ENCODE results near the gene SPATA21. TPM values are rescaled to one million over a fixed set of nuclear protein-coding genes. Genes with fewer than 3 reads are reported as not detected.
A peak's percentile ranks its signal among the peaks of the same experiment; 100 is the strongest.

SPATA21 gene
- total RNA-seq, 1 donor: 0.10 TPM

DNA sequence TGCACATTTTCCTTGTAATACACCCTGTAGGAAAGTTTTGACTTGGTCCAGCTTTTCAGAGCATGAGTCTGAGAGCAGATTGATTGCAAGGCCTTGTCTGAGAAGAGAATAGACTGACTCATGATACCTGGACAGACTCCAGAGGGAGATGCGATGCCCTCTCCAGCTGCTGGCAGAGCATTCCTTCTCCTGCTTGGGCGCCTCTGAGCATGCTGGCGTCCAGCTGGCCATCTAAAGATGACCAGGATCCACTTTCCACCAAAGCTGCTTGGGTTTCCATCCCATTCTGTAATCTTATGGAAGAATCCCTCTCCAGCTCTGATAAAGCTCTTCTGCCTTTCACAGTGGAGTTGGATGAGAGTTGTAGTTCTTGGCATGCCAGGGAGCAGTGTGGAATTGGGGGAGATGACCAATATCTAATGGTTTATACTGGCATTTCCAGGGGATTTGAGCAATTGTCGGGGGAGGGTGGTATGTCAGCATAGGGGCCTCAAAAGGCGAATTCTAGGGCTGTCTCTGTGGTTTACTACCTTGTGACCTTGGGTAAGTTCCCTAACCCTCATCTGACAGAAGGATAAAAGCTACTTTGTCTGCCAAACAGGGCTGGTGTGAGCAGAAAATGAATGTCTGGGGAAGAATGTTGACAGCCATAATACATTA is 50.6 kb downstream of the SPATA21 start:
- H3K4me3 ChIP-seq (ENCODE audit: low read length): no peak overlapping the region
- H3K4me1 ChIP-seq (ENCODE audit: insufficient read depth, low read length): peaks cover 61% of the 10 kb centered on the region
- no peaks in the 10 kb centered on the region for H3K27me3 ChIP-seq (ENCODE audit: insufficient read depth, low read length)
- H3K9me3 ChIP-seq (ENCODE audit: low read depth, low read length): no peaks in the 10 kb centered on the region

DNA sequence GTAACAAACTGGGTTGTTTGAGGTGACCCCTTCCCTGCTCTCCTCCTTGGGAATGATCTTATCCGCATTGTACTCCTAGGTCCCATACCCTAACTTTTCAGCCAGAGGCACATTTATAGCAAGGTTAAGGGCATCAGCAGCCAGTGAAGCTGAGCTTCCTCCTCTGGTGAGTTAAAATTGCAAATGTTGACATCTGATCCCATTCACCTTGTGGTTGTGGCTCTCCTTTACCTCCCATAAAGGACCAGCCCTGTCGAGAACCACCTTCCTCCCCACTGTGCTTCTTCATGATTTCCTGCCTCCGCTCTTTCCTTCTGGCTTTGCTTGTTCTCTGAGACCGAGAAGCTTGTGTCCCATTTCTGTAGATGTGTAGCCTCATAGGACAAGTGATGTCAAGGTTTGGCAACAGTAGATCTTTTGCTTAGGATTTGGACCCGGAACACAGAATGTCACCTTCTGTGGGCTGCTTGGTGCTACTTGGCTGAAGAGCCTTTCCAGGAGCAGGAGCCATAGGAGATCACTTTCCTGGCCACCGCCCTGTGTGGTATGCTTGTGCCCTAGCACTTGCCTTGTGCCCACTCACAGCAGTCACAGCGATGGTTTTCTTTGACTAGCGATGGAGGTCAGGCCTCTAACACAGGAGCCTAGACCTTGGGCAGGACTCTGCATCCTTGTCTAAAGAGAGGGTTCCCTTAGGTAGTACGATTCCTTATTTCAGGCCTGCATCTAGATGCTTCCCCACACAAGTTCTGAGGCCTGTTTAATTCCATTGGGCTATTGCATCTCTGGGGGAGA is 51.4 kb downstream of the SPATA21 start:
- H3K27me3 ChIP-seq (ENCODE audit: insufficient read depth, low read length): no peaks in the 10 kb centered on the region
- H3K4me1 ChIP-seq (ENCODE audit: insufficient read depth, low read length): peaks cover 53% of the 10 kb centered on the region
- H3K9me3 ChIP-seq (ENCODE audit: low read depth, low read length): no peaks in the 10 kb centered on the region
- H3K4me3 ChIP-seq (ENCODE audit: low read length): no peak overlapping the region

DNA sequence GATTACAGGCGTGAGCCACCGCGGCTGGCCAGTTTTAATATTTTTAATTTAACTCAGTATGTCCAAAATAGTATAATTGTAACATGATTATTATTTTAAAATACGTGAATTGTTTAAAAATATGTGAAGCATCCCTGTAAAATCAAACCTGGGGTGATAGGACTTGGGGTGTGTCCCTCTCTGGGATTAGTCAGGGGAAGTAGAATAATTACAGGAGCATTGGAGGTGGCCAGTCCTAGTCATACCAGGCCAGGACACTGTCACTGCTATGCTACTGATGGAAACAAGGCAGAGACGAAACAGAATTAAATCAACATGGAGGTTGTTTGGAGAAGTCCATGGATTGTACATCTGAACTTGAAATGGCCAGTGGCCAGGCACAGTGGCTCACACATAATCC is 53.3 kb downstream of the SPATA21 start:
- Histone ChIP-seq H3K4me3 (ENCODE audit: low read length) (no peak overlapping the region), H3K27me3 (ENCODE audit: insufficient read depth, low read length) (no peaks in the 10 kb centered on the region), H3K4me1 (ENCODE audit: insufficient read depth, low read length) (peaks cover 43% of the 10 kb centered on the region), H3K9me3 (ENCODE audit: low read depth, low read length) (no peaks in the 10 kb centered on the region)

DNA sequence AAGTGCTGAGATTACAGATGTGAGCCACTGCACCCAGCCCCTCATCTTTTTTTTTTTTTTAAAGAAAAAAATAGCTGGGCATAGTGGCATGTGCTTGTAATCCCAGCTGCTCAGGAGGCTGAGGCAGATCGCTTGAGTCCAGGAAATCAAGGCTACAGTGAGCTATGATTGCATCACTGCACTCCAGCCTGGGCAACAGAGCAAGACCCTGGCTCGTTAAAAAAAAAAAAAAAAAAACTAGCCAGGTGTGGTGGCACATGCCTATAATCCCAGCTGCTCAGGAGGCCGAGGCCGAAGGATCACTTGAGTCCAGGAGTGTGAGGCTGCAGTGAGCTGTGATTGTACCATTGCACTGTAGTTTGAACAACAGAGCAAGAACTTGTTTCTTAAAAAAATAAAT is 56.4 kb downstream of the SPATA21 start:
- peaks cover 28% of the 10 kb centered on the region for H3K4me1 ChIP-seq (ENCODE audit: insufficient read depth, low read length)
- no peak overlapping the region for H3K4me3 ChIP-seq (ENCODE audit: low read length)
- no peaks in the 10 kb centered on the region for H3K27me3 ChIP-seq (ENCODE audit: insufficient read depth, low read length)
- no peaks in the 10 kb centered on the region for H3K9me3 ChIP-seq (ENCODE audit: low read depth, low read length)

DNA sequence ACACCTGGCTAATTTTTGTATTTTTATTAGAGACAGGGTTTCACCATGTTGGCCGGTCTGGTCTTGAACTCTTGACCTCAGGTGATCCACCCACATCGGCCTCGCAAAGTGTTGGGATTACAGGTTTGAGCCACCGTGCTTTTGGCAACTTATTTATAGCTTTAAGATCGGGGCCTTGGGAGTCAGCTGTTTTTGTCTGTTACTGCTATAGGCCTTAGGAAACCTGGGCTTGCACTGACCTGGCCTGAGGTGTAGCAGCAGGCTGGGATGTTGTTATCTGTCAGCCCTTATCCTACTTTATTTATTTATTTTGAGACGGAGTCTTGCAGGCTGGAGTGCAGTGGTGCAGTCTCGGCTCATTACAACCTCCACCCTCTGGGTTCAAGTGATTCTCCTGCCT is 58.8 kb downstream of the SPATA21 start:
- Histone ChIP-seq H3K9me3 (ENCODE audit: low read depth, low read length) (no peaks in the 10 kb centered on the region), H3K27me3 (ENCODE audit: insufficient read depth, low read length) (no peaks in the 10 kb centered on the region), H3K4me1 (ENCODE audit: insufficient read depth, low read length) (peaks cover 32% of the 10 kb centered on the region)

DNA sequence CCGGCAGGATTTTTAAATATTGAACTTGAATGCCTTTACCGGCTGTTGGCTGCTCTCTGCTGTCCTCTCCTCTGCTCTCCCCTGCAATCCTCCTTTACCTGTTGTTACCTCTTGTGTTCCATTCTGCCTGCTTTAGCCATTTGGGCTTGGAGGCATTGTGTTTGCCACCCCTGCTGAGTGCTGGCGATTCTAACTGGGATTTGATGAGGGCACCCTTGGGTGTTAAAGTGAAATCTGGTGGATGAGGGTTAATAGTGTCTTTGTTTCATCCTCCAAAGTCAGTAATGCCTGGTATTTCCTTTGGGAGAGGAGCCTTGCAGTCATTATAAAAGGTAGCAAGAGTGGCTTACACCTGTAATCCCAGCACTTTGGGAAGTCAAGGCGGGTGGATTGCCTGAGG is 60.3 kb downstream of the SPATA21 start:
- peaks cover 42% of the 10 kb centered on the region for H3K4me1 ChIP-seq (ENCODE audit: insufficient read depth, low read length)
- no peaks in the 10 kb centered on the region for H3K27me3 ChIP-seq (ENCODE audit: insufficient read depth, low read length)
- H3K9me3 ChIP-seq (ENCODE audit: low read depth, low read length): no peaks in the 10 kb centered on the region

More for the DNA sequence above, 58.8 kb downstream of the SPATA21 start:
- no peak overlapping the region for H3K4me3 ChIP-seq (ENCODE audit: low read length)

DNA sequence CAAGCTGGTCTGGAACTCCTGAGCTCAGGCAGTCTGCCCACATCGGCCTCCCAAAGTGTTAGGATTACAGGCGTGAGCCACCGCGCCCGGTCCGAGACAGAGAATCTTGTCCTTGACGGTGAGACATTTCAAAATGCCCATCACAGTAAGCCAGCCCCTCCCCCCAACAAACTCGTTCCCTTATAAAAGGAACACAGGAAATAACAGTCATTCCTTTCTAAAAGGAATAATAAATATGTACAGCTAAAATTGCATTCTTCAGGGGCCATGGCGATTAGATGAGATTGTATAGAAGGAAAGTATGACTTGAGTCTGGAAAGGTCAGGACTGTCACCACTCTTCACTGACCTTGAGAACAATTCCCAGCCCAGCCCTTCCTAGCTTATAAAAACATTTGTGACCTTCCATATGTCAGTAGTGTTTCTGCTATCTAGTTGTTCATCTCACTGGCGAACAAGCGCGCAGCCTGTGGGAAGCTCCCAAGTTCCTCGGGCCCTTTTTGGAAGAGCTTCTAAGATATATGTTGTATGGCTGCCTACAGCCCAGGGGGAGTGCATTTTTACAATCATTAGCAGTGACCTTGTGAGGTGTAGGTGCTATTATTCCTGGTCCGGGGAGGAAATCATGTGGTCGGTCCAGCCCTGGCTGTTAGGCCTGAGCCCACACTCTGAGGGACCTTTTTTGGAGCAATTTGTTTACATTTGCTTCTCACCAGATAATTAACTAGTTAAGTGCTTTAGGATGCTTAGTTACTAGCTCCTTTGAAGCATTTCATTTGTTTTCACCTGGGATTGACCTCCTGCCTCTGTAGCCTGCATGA is 61.5 kb downstream of the SPATA21 start:
- peaks cover 54% of the 10 kb centered on the region for H3K4me1 ChIP-seq (ENCODE audit: insufficient read depth, low read length)
- no peaks in the 10 kb centered on the region for H3K9me3 ChIP-seq (ENCODE audit: low read depth, low read length)
- H3K4me3 ChIP-seq (ENCODE audit: low read length): no peak overlapping the region
- H3K27me3 ChIP-seq (ENCODE audit: insufficient read depth, low read length): no peaks in the 10 kb centered on the region

More for the DNA sequence above, 60.3 kb downstream of the SPATA21 start:
- H3K4me3 ChIP-seq (ENCODE audit: low read length): no peak overlapping the region

DNA sequence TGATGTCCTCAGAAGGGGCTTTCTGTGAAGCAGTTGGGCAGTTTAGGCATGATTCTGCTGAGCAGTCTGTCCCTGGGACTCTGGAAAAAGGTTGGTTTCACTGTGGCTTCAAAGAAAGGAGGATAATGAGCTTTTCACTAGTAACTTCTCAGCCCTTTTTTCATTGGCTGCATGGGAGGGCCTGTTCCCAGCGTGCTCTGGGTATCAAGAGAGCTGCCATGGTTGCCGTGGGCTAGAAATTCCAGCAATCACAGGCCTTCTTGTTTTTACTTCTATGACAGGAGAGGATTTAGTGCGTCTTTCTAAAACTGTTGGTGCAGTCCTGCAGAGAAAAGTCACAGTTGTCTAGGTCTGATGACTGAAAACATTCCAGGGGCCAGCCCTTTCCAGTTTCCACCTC is 63.0 kb downstream of the SPATA21 start:
- Histone ChIP-seq H3K4me1 (ENCODE audit: insufficient read depth, low read length) (peaks cover 68% of the 10 kb centered on the region), H3K4me3 (ENCODE audit: low read length) (no peak overlapping the region), H3K27me3 (ENCODE audit: insufficient read depth, low read length) (no peaks in the 10 kb centered on the region), H3K9me3 (ENCODE audit: low read depth, low read length) (no peaks in the 10 kb centered on the region)

DNA sequence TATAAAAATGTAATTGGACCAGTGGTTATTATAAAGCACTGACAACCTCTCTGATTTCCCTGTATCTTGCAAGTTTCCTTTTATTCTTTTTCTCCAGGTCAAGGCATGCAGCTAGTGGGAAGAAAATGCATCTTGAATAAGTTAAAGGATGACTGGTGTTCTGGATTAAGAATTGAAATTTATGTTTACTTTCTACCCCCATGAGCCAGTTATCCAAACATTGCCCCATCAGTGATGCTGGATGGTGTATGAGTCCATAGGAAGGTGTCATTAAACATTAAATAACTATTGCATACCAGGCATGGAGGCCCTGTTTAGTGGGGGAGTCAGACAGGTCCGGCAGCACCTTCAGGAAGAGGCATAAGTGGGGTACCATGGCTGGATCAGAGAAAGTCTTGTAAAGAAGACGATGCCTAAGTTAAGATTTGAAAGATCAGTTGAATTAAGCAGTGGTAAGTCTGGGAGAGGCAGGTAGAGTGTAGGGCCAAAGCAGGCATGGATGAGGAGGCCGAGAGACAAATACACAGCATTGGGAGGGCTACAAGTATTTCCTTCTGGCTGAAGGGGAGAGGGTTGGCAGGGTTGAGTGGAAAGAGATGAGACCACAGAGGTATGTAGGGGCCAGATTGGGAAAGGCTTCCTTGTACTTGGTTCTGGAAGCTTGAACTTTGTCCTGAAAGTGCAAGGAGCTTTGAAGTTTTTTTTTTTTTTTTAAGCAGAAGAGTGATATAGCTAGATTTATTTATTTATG is 64.5 kb downstream of the SPATA21 start:
- Histone ChIP-seq H3K4me1 (ENCODE audit: insufficient read depth, low read length) (peaks cover 84% of the 10 kb centered on the region), H3K9me3 (ENCODE audit: low read depth, low read length) (no peaks in the 10 kb centered on the region), H3K4me3 (ENCODE audit: low read length) (no peak overlapping the region), H3K27me3 (ENCODE audit: insufficient read depth, low read length) (no peaks in the 10 kb centered on the region)

DNA sequence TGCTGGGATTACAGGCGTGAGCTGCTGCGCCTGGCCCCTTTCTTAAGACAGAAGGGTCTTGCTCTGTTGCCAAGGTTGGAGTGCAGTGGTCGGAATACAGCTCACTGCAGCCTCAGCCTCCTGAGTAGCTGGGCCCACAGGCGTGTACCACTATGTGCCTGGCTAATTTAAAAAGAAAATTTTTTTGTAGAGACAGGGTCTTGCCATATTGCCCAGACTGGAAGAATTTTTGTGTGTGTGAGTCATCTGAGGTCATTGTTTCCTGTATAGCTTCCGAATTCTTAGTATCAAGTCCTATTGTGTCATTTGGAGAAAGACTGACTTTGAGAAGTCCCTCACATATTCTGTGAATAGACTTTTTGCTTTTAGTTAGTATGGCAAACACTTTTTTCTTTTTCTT is 65.5 kb downstream of the SPATA21 start:
- Histone ChIP-seq H3K9me3 (ENCODE audit: low read depth, low read length) (no peaks in the 10 kb centered on the region), H3K4me3 (ENCODE audit: low read length) (no peak overlapping the region), H3K27me3 (ENCODE audit: insufficient read depth, low read length) (no peaks in the 10 kb centered on the region), H3K4me1 (ENCODE audit: insufficient read depth, low read length) (peaks cover 80% of the 10 kb centered on the region)

DNA sequence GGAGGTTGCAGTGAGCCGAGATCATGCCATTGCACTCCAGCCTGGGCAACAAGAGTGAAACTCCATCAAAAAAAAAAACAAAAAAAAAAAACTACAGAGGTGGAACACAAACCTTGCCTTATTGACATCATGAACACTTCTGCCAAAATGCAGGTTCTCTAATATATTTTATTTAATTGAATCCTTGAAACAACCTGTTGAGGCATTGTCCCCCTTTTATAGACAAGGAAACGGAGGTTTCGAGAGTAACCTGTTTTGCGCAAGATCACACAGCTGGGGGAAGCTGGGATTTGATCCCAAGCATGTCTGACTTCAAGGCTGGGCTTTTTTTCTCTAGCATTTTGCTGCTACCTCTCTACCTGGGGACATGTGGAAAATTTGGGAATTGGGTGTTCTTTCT is 67.4 kb downstream of the SPATA21 start:
- H3K4me1 ChIP-seq (ENCODE audit: insufficient read depth, low read length): peaks cover 82% of the 10 kb centered on the region
- H3K4me3 ChIP-seq (ENCODE audit: low read length): no peak overlapping the region

DNA sequence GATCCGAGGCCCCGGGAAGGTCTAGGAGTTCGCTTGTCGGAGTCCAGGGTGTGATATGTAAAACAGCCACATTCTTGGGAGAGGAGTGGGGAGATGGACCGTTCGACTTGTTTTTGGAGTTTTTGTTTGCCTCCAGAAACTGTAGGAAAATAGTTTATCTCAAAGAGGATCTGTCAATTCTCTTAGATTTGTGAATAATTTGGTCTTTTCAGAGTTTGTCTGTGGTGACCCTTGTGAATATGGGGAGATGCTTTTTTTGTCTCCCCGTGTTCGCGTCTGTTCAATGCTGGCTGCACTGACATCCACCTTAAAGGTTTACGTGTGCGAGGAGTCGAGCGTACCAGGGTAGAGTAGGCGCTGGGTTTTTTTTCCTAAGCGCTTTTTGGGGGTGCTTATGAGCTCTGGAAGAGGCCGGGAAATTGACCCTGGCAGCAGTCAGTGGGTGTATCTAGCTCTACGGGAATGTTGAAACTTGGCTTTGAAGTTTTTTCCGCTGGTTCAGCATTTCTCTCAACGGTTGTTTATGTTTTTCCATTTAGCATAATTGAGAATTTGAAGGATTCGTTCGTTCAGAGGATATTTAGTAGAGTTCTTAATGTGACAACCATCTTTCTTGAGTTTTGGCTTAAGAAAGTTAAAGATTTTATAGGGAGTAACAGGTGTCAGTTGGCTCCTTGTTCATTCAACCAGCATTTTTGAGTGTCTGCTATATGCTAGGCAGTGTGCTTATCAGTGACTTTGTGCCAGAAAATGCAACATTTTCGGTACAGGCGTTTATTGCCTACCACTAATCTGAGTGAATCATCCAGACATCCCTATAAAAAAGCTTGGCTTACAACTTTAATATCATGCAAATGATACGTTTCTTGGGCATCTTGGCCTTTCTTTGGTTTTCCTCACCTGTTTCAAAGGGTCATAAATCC is 69.0 kb downstream of the SPATA21 start:
- H3K4me3 ChIP-seq (ENCODE audit: low read length): peak overlapping the region; percentile 85

More for the DNA sequence above, 67.4 kb downstream of the SPATA21 start:
- Histone ChIP-seq H3K27me3 (ENCODE audit: insufficient read depth, low read length) (no peaks in the 10 kb centered on the region), H3K9me3 (ENCODE audit: low read depth, low read length) (no peaks in the 10 kb centered on the region)

DNA sequence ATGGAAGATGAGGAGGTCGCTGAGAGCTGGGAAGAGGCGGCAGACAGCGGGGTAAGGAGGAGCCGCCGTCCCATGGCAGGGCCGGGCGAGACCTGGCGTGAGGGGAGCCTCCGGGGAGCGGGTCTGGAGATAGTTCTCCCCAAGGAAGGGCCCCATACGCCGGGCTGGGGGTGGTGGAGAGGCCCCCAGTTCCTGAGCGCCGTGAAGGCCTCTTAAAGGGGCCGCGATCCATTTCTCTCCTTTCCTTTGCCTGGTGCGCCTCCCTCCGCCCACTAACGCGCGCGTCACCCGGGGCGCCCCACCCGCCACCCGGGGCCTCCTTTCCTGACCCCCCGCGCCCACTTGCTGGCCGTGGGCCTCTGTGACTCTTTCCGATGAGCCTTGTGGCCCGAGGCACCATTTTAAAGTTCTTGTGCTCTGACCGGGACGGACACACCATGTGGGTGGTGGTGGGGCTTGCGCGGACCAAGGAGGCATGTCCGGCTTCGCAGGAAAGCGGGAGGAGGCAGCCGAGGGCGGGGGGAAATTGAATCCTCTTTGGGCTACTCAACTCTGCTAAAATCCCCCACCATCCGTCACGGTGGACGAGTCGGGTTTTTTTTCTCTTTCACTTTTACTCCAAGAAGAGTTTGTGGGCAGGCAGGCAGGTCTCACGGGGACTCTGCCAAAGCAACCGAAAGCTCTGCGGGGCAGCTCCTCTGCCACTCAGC is 69.8 kb downstream of the SPATA21 start:
- Histone ChIP-seq H3K27me3 (ENCODE audit: insufficient read depth, low read length) (no peaks in the 10 kb centered on the region), H3K4me3 (ENCODE audit: low read length) (peak overlapping the region; percentile 85), H3K9me3 (ENCODE audit: low read depth, low read length) (no peaks in the 10 kb centered on the region), H3K4me1 (ENCODE audit: insufficient read depth, low read length) (peaks cover 78% of the 10 kb centered on the region)

More for the DNA sequence above, 69.0 kb downstream of the SPATA21 start:
- no peaks in the 10 kb centered on the region for H3K27me3 ChIP-seq (ENCODE audit: insufficient read depth, low read length)
- no peaks in the 10 kb centered on the region for H3K9me3 ChIP-seq (ENCODE audit: low read depth, low read length)
- H3K4me1 ChIP-seq (ENCODE audit: insufficient read depth, low read length): peaks cover 84% of the 10 kb centered on the region
